Naive B cell (primary cell): ENCODE measurements around the gene DENND2D. TPM values are rescaled to one million over a fixed set of nuclear protein-coding genes. Genes with fewer than 3 reads are reported as not detected.

Experiments
- ATAC-seq, 2 donors: fragments of 150-1000 bp; cut with Tn5 transposase; 2 replicates each; pipeline ENCODE4 v1.10.0; 2021; ENCODE audit warnings: low read depth in 2 of 2, mild to moderate bottlenecking in 2 of 2, moderate library complexity in 2 of 2
- DNase-seq: peaks from one replicate; pipeline ENCODE4 v3.0.0; 2022
- H3K27ac Mint-ChIP-seq, 6 donors: one replicate each; pipeline ENCODE4 v1.8.0; 2020 to 2022; ENCODE audit warnings: mild to moderate bottlenecking in 6 of 6, mixed read lengths in 6 of 6, moderate library complexity in 5 of 6, inconsistent platforms in 2 of 6
- H3K27me3 Mint-ChIP-seq, 3 donors: one replicate each; pipeline ENCODE4 v1.8.0; 2021 to 2022; ENCODE audit warnings: mixed read lengths in 3 of 3, mild to moderate bottlenecking in 1 of 3
- H3K36me3 Mint-ChIP-seq, 2 donors: one replicate each; pipeline ENCODE4 v1.8.0; 2020 to 2022; ENCODE audit warnings: mixed read lengths in 2 of 2, inconsistent platforms in 1 of 2, mild to moderate bottlenecking in 1 of 2
- H3K4me1 Mint-ChIP-seq, 3 donors: one replicate each; pipeline ENCODE4 v1.8.0; 2020 to 2022; ENCODE audit warnings: mixed read lengths in 3 of 3, inconsistent platforms in 1 of 3, mild to moderate bottlenecking in 1 of 3, moderate library complexity in 1 of 3
- H3K4me3 Mint-ChIP-seq, 8 donors: one replicate each; pipeline ENCODE4 v1.8.0; 2020 to 2022; ENCODE audit warnings: mild to moderate bottlenecking in 8 of 8, mixed read lengths in 8 of 8, moderate library complexity in 8 of 8, inconsistent platforms in 2 of 8
- H3K9me3 Mint-ChIP-seq, 7 donors: one replicate each; pipeline ENCODE4 v1.8.0; 2020 to 2022; ENCODE audit warnings: mixed read lengths in 7 of 7, mild to moderate bottlenecking in 5 of 7, inconsistent platforms in 2 of 7, moderate library complexity in 1 of 7
- polyA plus RNA-seq, 6 donors: library from polyadenylated mRNA; unstranded; fragments of 300-500 nt; fragmentation: Illumina TruSeq; gene quantifications; one replicate each; pipeline ENCODE4 v1.2.3, GENCODE V29; 2021; ENCODE audit warnings: low read depth in 6 of 6

Gene DENND2D
- polyA plus RNA-seq, 6 donors from 2014 or later = 60.2 to 124 (median 82.6) TPM

DNA sequence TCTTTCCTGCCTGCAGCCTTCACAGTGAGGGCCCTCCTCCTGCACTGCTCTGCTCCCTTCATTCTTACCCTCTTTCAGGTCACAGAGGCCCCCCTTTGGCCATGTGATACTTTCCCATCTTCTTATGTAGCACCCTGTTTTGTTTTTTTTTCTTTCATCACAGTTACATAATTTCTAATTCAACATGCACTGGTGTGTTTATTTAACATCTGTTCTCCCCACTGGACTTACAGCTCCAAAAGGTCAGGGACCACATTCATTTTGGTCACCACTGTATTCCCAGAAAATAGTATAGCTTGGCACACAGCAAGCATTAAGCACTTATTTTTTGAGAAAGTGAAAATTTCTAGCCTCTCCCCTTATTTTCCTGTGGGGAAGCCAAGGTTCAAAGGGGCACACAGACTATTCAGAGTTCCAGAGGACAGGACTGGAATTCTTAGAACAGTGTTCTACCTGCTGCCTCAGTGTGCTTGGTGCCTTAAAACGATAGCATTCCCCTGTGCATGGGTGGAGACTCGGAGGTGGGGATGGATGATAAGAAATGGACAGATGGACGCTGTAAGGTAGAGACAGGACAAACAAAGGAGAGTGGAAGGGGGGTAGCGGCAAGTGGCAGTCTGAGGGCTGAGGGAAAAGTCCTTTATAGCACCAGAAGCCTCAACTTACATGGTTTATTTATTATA, 5.3 kb downstream of the DENND2D start:
- H3K4me1 Mint-ChIP-seq = peaks cover 66 to 99% (median 95%) of the 10 kb centered on the region in 3 donors
- peaks cover 52 to 60% of the 10 kb centered on the region in 2 donors for H3K36me3 Mint-ChIP-seq
- DNase-seq (no peak), ATAC-seq (no peak)
- H3K4me3 Mint-ChIP-seq = peak overlapping the region in 4 of 8 donors; percentile 7 to 65 (median 50)
- H3K27me3 Mint-ChIP-seq = no peaks in the 10 kb centered on the region
- peak overlapping the region in 5 of 6 donors; percentile 12 to 94 (median 80) for H3K27ac Mint-ChIP-seq
- H3K9me3 Mint-ChIP-seq = peaks cover 0 to 2% (median 0%) of the 10 kb centered on the region in 7 donors

DNA sequence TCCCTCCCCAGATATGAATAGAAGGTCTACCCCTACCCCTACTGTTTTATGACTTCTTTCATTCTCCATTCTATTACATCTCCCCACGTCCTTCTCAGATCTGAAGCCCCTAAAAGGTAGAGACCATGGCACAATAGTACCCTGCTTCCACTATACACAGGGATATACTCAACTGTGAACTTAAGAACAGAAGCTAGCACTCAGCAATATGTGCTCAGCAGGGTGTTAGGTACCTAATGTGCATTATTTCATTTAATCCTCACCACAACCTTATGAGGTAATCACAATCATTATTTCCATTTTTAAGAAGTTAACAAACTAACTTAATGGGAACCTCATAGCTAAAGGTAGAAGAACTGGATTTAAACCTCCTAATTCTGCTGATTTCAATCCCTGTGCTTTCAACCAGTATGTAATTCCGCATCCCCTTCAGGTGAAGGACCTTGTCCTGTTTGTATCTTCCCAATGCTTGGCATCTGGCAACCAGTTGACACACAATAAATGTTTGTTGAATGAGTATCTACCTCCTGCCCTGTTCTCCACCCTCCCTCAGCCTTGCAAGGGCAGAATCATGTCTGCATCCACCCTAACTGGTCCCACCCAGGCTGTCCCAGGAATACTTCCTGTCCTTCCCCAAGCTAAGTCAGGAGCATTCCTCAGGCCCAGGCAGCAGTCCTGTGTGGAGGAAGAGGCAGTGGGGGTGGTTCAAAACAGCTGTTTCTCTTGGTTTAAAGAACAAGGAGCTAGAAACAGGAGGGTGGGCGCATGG, 6.5 kb downstream of the DENND2D start:
- Mint-ChIP-seq H3K27me3 (no peaks in the 10 kb centered on the region), H3K27ac (peak overlapping the region; percentile 16 to 98 (median 90)), H3K4me1 (peaks cover 66 to 93% (median 90%) of the 10 kb centered on the region in 3 donors), H3K9me3 (peaks cover 0 to 2% (median 0%) of the 10 kb centered on the region in 7 donors), H3K4me3 (peak overlapping the region in 6 of 8 donors; percentile 17 to 75 (median 54)), H3K36me3 (peaks cover 55 to 67% of the 10 kb centered on the region in 2 donors)
- no peak for DNase-seq
- ATAC-seq = no peak

DNA sequence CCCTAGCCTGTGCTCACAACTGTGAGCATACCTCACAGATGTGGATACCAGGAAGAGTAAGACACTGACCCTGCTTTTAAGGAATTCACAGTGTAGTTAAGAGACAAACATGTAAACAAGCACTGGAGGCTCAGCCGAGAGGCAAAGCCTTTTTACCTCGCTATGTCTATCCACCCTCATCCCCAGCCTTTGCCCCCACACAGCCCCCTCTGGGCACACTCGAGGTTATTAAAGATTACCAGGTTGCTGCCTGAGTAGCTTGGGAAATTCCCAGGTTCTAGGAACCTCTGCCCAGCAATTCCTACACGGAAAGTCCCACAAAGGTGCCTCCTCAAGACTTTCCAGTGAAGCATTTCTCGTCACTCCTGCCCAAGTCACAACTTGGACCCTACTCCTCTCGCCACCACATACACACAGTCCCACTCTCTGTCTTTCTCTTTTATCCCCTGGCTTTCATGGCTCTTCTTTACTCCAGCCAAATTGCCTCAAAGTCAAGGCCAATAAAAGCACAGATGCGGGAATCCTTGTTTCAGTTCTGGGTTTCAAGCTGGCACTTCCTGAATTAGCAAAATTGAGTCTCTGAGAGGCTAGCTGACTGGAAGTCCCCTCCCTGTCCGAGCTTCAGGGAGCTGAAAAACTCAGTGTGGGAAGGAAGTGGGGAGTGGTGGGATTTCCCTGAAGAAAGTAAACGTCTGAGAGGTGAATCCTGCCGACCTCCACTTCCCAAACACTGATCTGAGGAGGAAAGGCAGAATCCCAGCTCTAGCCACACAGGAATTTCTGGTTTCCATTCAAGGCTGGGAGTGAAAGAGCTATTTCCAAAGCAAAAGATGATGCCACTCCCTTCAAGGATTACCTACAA, 7.6 kb downstream of the DENND2D start:
- Mint-ChIP-seq H3K27me3 (no peaks in the 10 kb centered on the region), H3K4me3 (peak overlapping the region in 5 of 8 donors; percentile 36 to 75 (median 68)), H3K36me3 (peaks cover 63 to 75% of the 10 kb centered on the region in 2 donors), H3K9me3 (peaks cover 0 to 2% (median 0%) of the 10 kb centered on the region in 7 donors), H3K27ac (peak overlapping the region; percentile 43 to 98 (median 90)), H3K4me1 (peaks cover 71 to 89% (median 85%) of the 10 kb centered on the region in 3 donors)
- DNase-seq (peak; percentile 45), ATAC-seq (peak; percentile 90 to 91)

DNA sequence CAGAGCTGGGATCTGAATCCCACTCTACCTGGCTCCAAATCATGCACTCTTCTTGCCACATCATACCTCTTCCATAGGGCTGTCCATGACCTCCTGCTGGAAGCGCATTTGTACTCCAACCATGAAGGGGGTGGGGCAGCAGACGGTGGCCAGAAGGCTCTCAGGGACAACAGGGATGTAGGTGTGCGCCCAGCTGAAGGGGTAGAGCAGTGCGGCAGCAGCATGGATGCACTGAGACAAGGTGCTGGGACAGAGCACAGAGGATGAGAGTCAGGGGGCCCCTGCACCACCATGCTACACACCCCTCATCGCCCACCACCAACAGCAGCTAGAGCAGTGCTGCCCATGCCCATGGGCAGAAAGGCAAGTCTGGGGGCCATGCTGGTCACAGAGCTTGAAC, 8.4 kb downstream of the DENND2D start:
- H3K27me3 Mint-ChIP-seq = no peaks in the 10 kb centered on the region
- ATAC-seq (no peak), DNase-seq (no peak)
- peaks cover 65 to 72% of the 10 kb centered on the region in 2 donors for H3K36me3 Mint-ChIP-seq
- peaks cover 0 to 2% (median 0%) of the 10 kb centered on the region in 7 donors for H3K9me3 Mint-ChIP-seq
- peaks cover 63 to 81% (median 77%) of the 10 kb centered on the region in 3 donors for H3K4me1 Mint-ChIP-seq
- H3K27ac Mint-ChIP-seq = peak overlapping the region; percentile 69 to 98 (median 92)
- peak overlapping the region in 5 of 8 donors; percentile 22 to 71 (median 36) for H3K4me3 Mint-ChIP-seq

DNA sequence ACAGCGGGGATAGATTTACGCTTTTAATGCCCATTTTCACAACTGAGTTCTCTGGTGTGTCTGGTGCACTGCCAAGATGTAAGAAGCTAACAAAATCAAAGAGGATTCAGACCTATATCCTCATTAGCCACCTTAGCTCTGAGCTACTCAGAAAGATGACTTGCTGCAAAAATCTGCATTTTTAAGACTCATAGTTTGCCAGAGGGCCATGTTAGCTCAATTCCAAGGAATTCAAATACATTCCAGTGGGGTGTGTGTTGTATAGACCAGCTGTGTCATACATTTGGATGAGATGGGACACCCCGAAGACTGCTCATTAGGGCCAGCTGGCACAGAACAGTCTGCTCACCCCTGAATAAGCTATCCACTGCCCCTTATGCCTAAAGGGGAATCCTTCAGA, 8.9 kb downstream of the DENND2D start:
- peaks cover 0 to 2% (median 0%) of the 10 kb centered on the region in 7 donors for H3K9me3 Mint-ChIP-seq
- H3K4me1 Mint-ChIP-seq = peaks cover 63 to 75% (median 72%) of the 10 kb centered on the region in 3 donors
- ATAC-seq = no peak
- no peak for DNase-seq
- no peaks in the 10 kb centered on the region for H3K27me3 Mint-ChIP-seq
- peaks cover 65 to 70% of the 10 kb centered on the region in 2 donors for H3K36me3 Mint-ChIP-seq
- no peak overlapping the region for H3K4me3 Mint-ChIP-seq
- H3K27ac Mint-ChIP-seq = peak overlapping the region in 4 of 6 donors; percentile 69 to 95 (median 84)

DNA sequence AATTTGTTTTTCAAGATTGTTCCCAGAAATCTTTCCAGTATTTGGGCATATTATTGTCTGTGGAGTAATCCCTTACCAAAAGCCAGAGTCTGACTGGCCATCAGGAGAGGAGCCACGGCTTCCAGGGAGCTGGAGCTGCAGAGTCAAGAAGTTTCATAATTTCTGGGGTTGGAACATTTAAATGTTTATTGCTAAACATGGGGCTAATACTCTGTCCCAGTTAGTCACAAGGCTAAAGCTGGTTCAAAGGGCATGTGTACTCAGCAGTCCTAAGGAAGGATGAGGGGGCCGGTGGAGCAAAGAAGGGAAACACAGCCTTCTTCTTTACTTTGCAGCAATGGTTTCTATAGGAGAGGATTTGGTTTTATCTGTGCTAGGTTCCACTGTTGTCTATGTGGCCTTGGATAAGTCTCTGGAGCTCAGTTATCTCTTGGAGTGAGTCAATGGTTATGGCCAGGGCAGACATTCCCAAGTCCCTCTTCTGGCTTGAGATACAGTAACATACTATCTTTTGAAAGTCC, 9.5 kb downstream of the DENND2D start:
- ATAC-seq (no peak), DNase-seq (no peak)
- Mint-ChIP-seq H3K4me1 (peaks cover 58 to 70% (median 70%) of the 10 kb centered on the region in 3 donors), H3K9me3 (peaks cover 0 to 2% (median 0%) of the 10 kb centered on the region in 7 donors), H3K4me3 (peak overlapping the region in 1 of 8 donors; percentile 14), H3K36me3 (peaks cover 60 to 65% of the 10 kb centered on the region in 2 donors), H3K27ac (peak overlapping the region; percentile 50 to 84 (median 76)), H3K27me3 (no peaks in the 10 kb centered on the region)

DNA sequence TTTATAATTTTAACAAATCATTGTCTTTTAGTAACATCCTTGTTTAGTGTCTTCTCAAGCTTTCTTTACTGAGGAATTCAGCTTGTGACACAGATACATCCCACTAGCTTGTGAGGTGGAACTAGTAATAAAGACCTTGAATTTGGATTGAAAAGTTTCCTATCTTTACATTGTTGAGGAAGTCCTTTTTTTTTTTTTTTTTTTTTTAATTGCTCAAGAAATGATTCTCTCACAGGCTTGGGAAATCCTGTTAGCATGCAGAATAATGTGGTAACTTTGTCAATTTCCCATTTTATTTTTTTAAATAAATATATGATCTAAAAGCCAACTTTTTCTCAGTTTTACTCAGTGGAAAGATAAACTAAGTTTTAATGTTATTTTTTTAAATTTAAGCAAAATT, 15.8 kb downstream of the DENND2D start:
- Mint-ChIP-seq H3K9me3 (no peaks in the 10 kb centered on the region), H3K4me1 (peaks cover 46 to 53% (median 52%) of the 10 kb centered on the region in 3 donors), H3K4me3 (no peak overlapping the region), H3K36me3 (peaks cover 26 to 56% of the 10 kb centered on the region in 2 donors), H3K27me3 (no peaks in the 10 kb centered on the region), H3K27ac (peak overlapping the region in 3 of 6 donors; percentile 0 to 75 (median 30))
- ATAC-seq = no peak
- no peak for DNase-seq

DNA sequence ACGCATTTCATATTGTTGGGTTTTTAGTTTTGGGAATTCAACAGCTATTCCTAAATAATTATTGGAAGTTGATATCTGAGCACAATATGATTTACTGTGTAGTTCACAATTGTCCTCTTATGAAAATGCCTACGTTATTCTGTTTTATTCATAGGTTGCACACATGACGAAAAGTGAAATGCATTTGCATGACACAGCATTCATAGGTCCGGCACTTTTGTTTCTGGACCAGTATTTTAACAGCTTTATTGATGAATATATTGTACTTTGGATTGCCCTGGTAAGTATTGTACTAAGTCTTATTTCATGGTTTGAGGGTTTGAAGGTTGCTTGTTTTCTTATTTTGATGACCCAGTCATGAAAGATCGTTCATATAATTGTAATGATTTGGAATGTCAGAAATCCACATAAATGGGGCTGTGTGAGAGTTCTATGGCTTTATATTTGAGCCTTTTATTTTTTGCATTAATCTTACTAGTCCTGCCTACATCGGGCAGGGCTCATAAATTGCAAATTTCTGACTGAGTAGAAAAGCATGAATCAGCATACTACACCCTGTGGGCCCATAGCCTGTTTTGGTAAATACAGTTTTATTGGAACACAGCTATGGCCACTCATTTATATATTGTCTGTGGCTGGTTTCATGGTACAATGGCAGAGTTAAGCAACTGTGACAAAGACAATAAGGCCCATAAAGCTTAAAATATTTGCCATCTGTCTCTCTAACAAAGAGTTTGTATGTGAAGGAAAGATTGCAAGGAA, 17.0 kb downstream of the DENND2D start:
- peaks cover 39 to 51% (median 49%) of the 10 kb centered on the region in 3 donors for H3K4me1 Mint-ChIP-seq

DNA sequence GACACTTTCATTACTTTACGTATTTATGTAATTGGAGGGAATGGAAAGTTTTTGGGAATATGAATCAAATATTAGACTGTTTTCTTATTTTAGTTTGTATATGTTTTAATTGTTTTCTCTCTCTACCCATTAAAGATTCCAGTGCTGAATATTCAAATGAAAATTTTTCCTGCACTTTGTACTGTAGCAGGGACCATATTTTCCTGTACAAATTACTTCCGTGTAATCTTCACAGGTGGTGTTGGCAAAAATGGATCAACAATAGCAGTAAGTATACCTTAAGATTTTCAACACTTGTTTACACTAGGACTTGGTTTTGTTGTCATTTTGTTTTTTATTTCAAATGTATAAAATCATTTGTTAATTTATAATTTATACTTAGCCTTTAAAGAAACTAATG, 18.4 kb downstream of the DENND2D start:
- Mint-ChIP-seq H3K9me3 (no peaks in the 10 kb centered on the region), H3K36me3 (peaks cover 11 to 44% of the 10 kb centered on the region in 2 donors), H3K27me3 (no peaks in the 10 kb centered on the region), H3K4me1 (peaks cover 45 to 52% (median 48%) of the 10 kb centered on the region in 3 donors), H3K27ac (peak overlapping the region in 2 of 6 donors; percentile 63 to 75), H3K4me3 (no peak overlapping the region)
- no peak for ATAC-seq
- no peak for DNase-seq

More for the DNA sequence above, 17.0 kb downstream of the DENND2D start:
- Mint-ChIP-seq H3K27me3 (no peaks in the 10 kb centered on the region), H3K27ac (peak overlapping the region in 3 of 6 donors; percentile 16 to 75 (median 32)), H3K9me3 (no peaks in the 10 kb centered on the region), H3K4me3 (no peak overlapping the region), H3K36me3 (peaks cover 19 to 57% of the 10 kb centered on the region in 2 donors)
- ATAC-seq (no peak), DNase-seq (no peak)

DNA sequence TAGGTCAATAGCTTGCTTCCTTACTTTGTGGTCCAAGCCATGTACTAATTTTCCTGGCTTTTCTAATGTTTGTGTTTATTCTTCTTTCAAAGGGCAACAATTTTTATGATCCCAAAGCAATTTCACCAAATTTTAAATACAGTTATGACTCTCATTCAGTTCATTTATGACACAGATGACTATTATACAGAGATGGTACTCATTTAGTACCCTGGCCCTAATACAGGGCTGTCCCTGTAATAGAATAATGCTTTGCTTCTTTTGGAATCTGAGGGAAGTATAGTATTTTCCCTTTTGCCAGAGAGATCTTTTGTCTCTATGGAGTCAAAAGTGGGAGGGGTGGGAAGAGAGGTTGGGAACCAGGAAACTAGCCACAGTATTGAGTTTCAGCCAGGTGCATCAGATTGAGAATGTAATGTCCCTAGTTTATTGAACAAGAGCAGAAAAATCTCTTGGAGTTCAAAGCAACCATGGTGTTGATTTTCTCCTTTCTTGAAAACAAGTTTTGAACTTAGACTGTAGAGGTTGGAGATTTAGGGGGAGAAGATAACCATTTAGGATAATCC, 20.4 kb downstream of the DENND2D start:
- peaks cover 18 to 33% of the 10 kb centered on the region in 2 donors for H3K36me3 Mint-ChIP-seq
- no peak overlapping the region for H3K4me3 Mint-ChIP-seq
- peaks cover 48 to 62% (median 53%) of the 10 kb centered on the region in 3 donors for H3K4me1 Mint-ChIP-seq

DNA sequence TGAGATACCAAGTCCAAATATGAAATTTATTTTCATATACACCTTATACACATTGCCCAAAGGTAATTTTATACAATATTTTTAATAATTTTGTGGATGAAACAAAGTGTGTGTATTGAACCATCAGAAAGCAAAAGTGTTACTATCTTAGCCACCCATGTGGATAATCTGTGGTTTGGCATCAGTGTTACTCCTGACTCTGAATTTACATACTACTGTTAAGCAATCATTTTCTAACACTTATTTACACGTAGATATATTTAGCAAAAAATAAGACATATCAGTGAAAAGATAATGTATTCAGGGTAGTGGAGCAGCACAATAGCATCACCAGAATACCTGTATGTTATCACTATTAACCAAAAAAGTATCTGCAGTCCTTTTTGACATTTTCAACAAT, 23.8 kb downstream of the DENND2D start:
- H3K4me1 Mint-ChIP-seq = peaks cover 43 to 60% (median 59%) of the 10 kb centered on the region in 3 donors
- no peaks in the 10 kb centered on the region for H3K9me3 Mint-ChIP-seq
- peak overlapping the region in 2 of 6 donors; percentile 43 to 82 for H3K27ac Mint-ChIP-seq
- DNase-seq = no peak
- H3K4me3 Mint-ChIP-seq = peak overlapping the region in 2 of 8 donors; percentile 4 to 21
- H3K27me3 Mint-ChIP-seq = no peaks in the 10 kb centered on the region
- peaks cover 24 to 36% of the 10 kb centered on the region in 2 donors for H3K36me3 Mint-ChIP-seq
- ATAC-seq = peak; percentile 58 to 66

More for the DNA sequence above, 20.4 kb downstream of the DENND2D start:
- DNase-seq (no peak), ATAC-seq (no peak)
- H3K27ac Mint-ChIP-seq = peak overlapping the region; percentile 33 to 92 (median 82)
- no peaks in the 10 kb centered on the region for H3K9me3 Mint-ChIP-seq
- H3K27me3 Mint-ChIP-seq = no peaks in the 10 kb centered on the region
